Duodenal mucosa (tissue), 2 donors: ENCODE data around the gene FAM13A.

Experiments
- H3K27ac ChIP-seq: one replicate; pipeline ENCODE4 v1.7.0; 2013; ENCODE audit warnings: low read depth, low read length
- H3K27me3 ChIP-seq, 2 donors: one replicate each; pipeline ENCODE4 v1.7.0; 2013; ENCODE audit warnings: low read length in 2 of 2, control low read depth in 1 of 2; ENCODE audit not compliant: insufficient read depth in 2 of 2, control insufficient read depth in 1 of 2
- H3K36me3 ChIP-seq, 2 donors: one replicate each; pipeline ENCODE4 v1.7.0; 2013; ENCODE audit warnings: low read length in 2 of 2, control low read depth in 1 of 2; ENCODE audit not compliant: insufficient read depth in 2 of 2, control insufficient read depth in 1 of 2
- H3K4me1 ChIP-seq, 2 donors: one replicate each; pipeline ENCODE4 v1.7.0; 2013; ENCODE audit warnings: low read length in 2 of 2, control low read depth in 1 of 2; ENCODE audit not compliant: insufficient read depth in 2 of 2, control insufficient read depth in 1 of 2
- H3K4me3 ChIP-seq, 2 donors: one replicate each; pipeline ENCODE4 v1.7.0; 2013; ENCODE audit warnings: low read length in 2 of 2, low read depth in 1 of 2
- H3K9ac ChIP-seq, 2 donors: one replicate each; pipeline ENCODE4 v1.7.0; 2013; ENCODE audit warnings: low read length in 2 of 2, low read depth in 1 of 2
- H3K9me3 ChIP-seq, 2 donors: one replicate each; pipeline ENCODE4 v1.7.0; 2013; ENCODE audit warnings: low read length in 2 of 2, control low read depth in 1 of 2; ENCODE audit not compliant: control insufficient read depth in 1 of 2

Gene FAM13A

GRCh38 chr4:88967883-88968331 is 89.1 kb downstream of the FAM13A start:
- Histone ChIP-seq H3K27me3 (no peaks in the 10 kb centered on the region), H3K4me1 (peaks cover 0 to 26% of the 10 kb centered on the region in 2 donors), H3K9ac (no peak overlapping the region), H3K36me3 (no peaks in the 10 kb centered on the region), H3K27ac (no peak overlapping the region), H3K4me3 (no peak overlapping the region), H3K9me3 (no peaks in the 10 kb centered on the region)

GRCh38 chr4:88965053-88965452 is 91.9 kb downstream of the FAM13A start:
- H3K4me3 ChIP-seq = no peak overlapping the region
- no peaks in the 10 kb centered on the region for H3K36me3 ChIP-seq
- H3K27me3 ChIP-seq = no peaks in the 10 kb centered on the region
- no peak overlapping the region for H3K27ac ChIP-seq
- H3K9ac ChIP-seq = no peak overlapping the region
- no peaks in the 10 kb centered on the region for H3K9me3 ChIP-seq
- peaks cover 0 to 36% of the 10 kb centered on the region in 2 donors for H3K4me1 ChIP-seq

GRCh38 chr4:88964450-88964849 is 92.5 kb downstream of the FAM13A start:
- H3K9me3 ChIP-seq = no peaks in the 10 kb centered on the region
- no peaks in the 10 kb centered on the region for H3K36me3 ChIP-seq
- H3K4me3 ChIP-seq = no peak overlapping the region
- peaks cover 0 to 32% of the 10 kb centered on the region in 2 donors for H3K4me1 ChIP-seq
- H3K27me3 ChIP-seq = no peaks in the 10 kb centered on the region
- no peak overlapping the region for H3K9ac ChIP-seq
- no peak overlapping the region for H3K27ac ChIP-seq

GRCh38 chr4:88963817-88964216 is 93.2 kb downstream of the FAM13A start:
- H3K9ac ChIP-seq = no peak overlapping the region
- H3K36me3 ChIP-seq = no peaks in the 10 kb centered on the region
- no peak overlapping the region for H3K27ac ChIP-seq
- H3K27me3 ChIP-seq = no peaks in the 10 kb centered on the region
- no peak overlapping the region for H3K4me3 ChIP-seq
- peaks cover 0 to 32% of the 10 kb centered on the region in 2 donors for H3K4me1 ChIP-seq
- H3K9me3 ChIP-seq = no peaks in the 10 kb centered on the region

GRCh38 chr4:88962396-88962795 is 94.6 kb downstream of the FAM13A start:
- Histone ChIP-seq H3K27ac (no peak overlapping the region), H3K4me1 (peaks cover 0 to 20% of the 10 kb centered on the region in 2 donors), H3K27me3 (no peaks in the 10 kb centered on the region), H3K4me3 (no peak overlapping the region), H3K9ac (no peak overlapping the region), H3K9me3 (no peaks in the 10 kb centered on the region), H3K36me3 (no peaks in the 10 kb centered on the region)

GRCh38 chr4:88960576-88960975 is 96.4 kb downstream of the FAM13A start:
- Histone ChIP-seq H3K27me3 (no peaks in the 10 kb centered on the region), H3K9ac (no peak overlapping the region), H3K4me3 (no peak overlapping the region), H3K4me1 (peaks cover 0 to 16% of the 10 kb centered on the region in 2 donors), H3K36me3 (no peaks in the 10 kb centered on the region), H3K27ac (no peak overlapping the region), H3K9me3 (no peaks in the 10 kb centered on the region)

GRCh38 chr4:88958080-88958479 is 98.9 kb downstream of the FAM13A start:
- Histone ChIP-seq H3K4me1 (peaks cover 0 to 10% of the 10 kb centered on the region in 2 donors), H3K9me3 (no peaks in the 10 kb centered on the region), H3K4me3 (no peak overlapping the region), H3K36me3 (no peaks in the 10 kb centered on the region), H3K27me3 (no peaks in the 10 kb centered on the region), H3K27ac (no peak overlapping the region), H3K9ac (no peak overlapping the region)

GRCh38 chr4:88957570-88957969 is 99.4 kb downstream of the FAM13A start:
- H3K27ac ChIP-seq = no peak overlapping the region
- no peaks in the 10 kb centered on the region for H3K27me3 ChIP-seq
- H3K4me1 ChIP-seq = peaks cover 0 to 9% of the 10 kb centered on the region in 2 donors
- no peak overlapping the region for H3K9ac ChIP-seq
- H3K9me3 ChIP-seq = no peaks in the 10 kb centered on the region
- H3K36me3 ChIP-seq = no peaks in the 10 kb centered on the region
- no peak overlapping the region for H3K4me3 ChIP-seq

GRCh38 chr4:88955580-88956380 is 101.2 kb downstream of the FAM13A start:
- H3K36me3 ChIP-seq = no peaks in the 10 kb centered on the region
- no peak overlapping the region for H3K27ac ChIP-seq
- H3K27me3 ChIP-seq = no peaks in the 10 kb centered on the region
- H3K9me3 ChIP-seq = no peaks in the 10 kb centered on the region
- H3K4me1 ChIP-seq = peaks cover 0 to 3% of the 10 kb centered on the region in 2 donors
- H3K9ac ChIP-seq = no peak overlapping the region
- no peak overlapping the region for H3K4me3 ChIP-seq

GRCh38 chr4:88953400-88953799 is 103.6 kb downstream of the FAM13A start:
- Histone ChIP-seq H3K27ac (no peak overlapping the region), H3K4me3 (no peak overlapping the region), H3K9ac (no peak overlapping the region), H3K9me3 (no peaks in the 10 kb centered on the region), H3K36me3 (no peaks in the 10 kb centered on the region), H3K4me1 (peaks cover 0 to 9% of the 10 kb centered on the region in 2 donors), H3K27me3 (no peaks in the 10 kb centered on the region)
